ENCODE data around the gene C10orf90. TPM values are rescaled to one million over a fixed set of nuclear protein-coding genes. Genes with fewer than 3 reads are reported as not detected.

The C10orf90 gene
- total RNA-seq, 1 experiment from 2014 or later: 0.62 TPM

DNA sequence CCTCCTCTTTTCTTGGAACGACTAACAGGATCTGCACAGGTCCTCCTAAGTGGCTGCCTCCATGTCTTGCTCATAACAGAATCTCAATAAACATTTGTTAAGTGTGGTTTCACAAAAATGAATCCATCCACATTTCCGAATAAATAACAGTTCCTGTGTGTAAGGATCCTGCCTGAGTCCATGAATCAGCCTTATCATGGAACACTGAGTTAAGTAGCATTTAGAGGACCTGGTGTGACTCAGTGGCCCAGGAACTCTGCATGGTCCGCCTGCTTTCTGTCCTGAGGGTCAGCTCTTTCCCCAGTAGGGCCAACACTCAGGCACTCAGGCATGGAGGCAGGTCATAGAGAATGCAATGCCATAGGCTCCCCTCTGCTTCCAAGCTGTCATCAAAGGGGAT, 15.8 kb upstream of the C10orf90 start:
- Histone ChIP-seq H3K36me3 (replicated peaks; ENCODE audit: control insufficient read depth, insufficient read depth, low read length) (no peaks in the 10 kb centered on the region), H3K27me3 (ENCODE audit: control insufficient read depth, insufficient read depth, low read length) (no peaks in the 10 kb centered on the region), H3K4me3 (ENCODE audit: insufficient read depth, low read depth, low read length) (no peak overlapping the region)
- no peak for DNase-seq

GRCh38 chr10:126685756-126686155, 15.3 kb upstream of the C10orf90 start:
- Histone ChIP-seq H3K36me3 (replicated peaks; ENCODE audit: control insufficient read depth, insufficient read depth, low read length) (no peaks in the 10 kb centered on the region), H3K27me3 (ENCODE audit: control insufficient read depth, insufficient read depth, low read length) (no peaks in the 10 kb centered on the region), H3K4me3 (ENCODE audit: insufficient read depth, low read depth, low read length) (no peak overlapping the region)
- no peak for DNase-seq

DNA sequence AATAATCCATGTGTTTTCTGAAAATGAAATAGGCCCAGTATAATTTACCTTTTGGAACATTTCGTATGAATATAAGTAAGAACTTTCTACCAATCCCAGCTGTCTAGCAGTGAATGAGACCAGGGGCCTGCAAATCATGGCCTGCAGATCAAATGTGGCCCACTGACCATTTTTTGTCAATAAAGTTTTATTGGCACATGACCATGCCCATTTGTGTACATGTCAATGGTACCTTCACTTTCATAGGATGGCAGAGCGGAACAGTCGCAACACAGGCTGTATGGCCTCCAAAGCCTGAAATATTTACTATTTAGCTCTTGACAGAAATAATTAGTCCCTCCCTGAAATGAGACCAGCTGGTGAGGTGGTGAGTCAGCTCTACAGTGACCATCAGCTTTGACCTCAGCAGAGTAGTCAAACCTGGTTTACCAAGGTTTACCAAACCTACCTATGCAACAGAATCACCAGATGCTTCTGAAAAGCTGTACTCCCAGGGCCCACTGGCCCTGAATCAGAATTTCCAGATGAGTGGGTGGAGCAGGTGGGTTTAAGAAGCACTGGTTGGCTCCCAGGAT, 13.8 kb upstream of the C10orf90 start:
- DNase-seq: no peak
- H3K4me3 ChIP-seq (ENCODE audit: insufficient read depth, low read depth, low read length): no peak overlapping the region
- no peaks in the 10 kb centered on the region for H3K27me3 ChIP-seq (ENCODE audit: control insufficient read depth, insufficient read depth, low read length)

DNA sequence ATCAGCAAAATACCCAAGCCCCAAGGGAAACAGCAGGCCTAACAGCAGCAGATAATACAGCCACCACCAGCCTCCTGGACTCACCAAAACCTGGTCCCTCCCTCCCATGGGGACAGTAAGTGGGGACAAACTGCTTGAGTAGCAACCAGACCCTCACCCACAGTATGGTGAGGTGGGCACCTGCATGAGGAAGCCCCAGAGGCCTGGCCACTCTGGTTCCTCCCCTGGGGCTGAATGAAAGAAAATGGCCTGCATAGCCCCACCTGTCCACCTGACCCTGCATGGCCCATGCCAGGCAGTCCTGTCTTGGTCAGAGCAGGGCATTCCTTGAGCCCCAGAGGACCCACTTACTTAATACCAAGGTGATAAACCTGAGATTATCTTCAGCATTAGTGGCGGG, 13.0 kb upstream of the C10orf90 start:
- H3K36me3 ChIP-seq (replicated peaks; ENCODE audit: control insufficient read depth, insufficient read depth, low read length): no peaks in the 10 kb centered on the region
- no peak overlapping the region for H3K4me3 ChIP-seq (ENCODE audit: insufficient read depth, low read depth, low read length)
- no peaks in the 10 kb centered on the region for H3K27me3 ChIP-seq (ENCODE audit: control insufficient read depth, insufficient read depth, low read length)
- DNase-seq: no peak

More for the DNA sequence above, 13.8 kb upstream of the C10orf90 start:
- H3K36me3 ChIP-seq (replicated peaks; ENCODE audit: control insufficient read depth, insufficient read depth, low read length): no peaks in the 10 kb centered on the region

DNA sequence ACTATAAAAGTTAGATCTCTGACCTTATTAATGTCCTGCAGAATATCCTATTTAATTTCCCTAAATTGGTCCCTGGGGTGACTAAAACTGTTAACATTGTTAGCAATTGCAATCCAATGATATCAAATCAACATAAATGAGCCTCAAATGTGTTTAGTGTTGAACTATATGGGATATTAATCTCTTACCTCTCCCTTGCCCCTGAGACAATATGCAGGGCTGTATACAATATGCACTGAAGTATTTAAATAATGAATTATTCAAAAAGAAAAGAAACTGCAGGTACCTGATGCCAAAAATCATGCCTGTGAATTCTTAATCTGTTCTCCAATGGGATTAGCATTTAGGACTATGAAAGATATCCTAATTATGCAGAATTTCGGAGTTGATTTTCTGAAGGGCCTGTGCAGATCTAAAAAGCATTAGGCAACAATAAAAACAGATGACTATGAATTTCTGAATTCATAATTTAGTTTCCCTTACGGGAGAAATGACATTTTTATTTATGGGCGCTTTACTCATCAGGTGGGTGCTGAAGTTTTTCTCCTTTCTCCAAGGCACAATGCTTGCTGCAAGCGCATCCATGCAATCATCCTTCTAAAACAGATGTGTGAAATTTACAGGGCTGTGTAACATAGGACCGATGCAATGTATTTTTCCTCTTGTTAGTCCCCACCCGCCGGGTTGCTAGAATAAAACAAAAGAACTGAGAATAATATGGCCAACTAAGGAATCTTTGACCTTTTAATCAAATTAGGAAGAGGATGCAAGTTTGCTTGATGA, 5.4 kb upstream of the C10orf90 start:
- Histone ChIP-seq H3K4me3 (ENCODE audit: insufficient read depth, low read depth, low read length) (no peak overlapping the region), H3K36me3 (replicated peaks; ENCODE audit: control insufficient read depth, insufficient read depth, low read length) (no peaks in the 10 kb centered on the region), H3K27me3 (ENCODE audit: control insufficient read depth, insufficient read depth, low read length) (no peaks in the 10 kb centered on the region)
- DNase-seq: no peak

DNA sequence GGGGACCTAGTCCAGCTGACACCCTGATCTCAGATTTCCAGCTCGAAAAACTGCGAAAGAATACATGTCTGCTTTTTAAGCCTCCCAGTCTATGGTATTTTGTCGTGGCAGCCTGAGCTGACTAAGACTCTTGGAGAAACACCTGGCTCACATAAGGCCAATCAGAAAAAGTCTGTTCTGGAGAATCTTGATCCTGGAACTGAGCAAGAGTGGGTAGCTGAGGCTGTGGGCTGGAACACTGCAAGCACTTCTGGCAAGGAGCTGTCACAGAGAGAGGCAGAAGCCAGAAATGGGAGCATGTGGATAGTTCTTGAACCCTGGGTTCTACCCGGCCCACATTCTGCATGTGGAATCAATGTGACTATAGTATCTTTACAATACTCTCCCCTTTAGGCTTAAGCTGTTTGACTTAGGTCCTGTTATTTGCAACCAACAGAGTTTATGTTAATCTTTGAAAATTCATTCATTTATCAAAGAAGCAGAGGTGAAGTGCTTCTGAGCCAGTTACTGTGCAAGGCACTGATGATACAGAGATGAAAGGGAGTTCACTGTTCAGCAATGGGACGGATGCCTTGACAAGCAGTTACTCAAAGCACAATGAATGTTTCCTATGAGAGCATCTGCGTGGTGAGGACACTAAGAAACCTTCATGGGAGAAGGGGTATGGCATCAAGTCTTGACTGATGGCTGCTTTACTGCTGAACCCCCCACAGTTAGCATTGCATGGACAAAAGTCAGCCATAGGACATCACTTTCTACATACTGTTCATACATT, 4.4 kb upstream of the C10orf90 start:
- Histone ChIP-seq H3K4me3 (ENCODE audit: insufficient read depth, low read depth, low read length) (no peak overlapping the region), H3K36me3 (replicated peaks; ENCODE audit: control insufficient read depth, insufficient read depth, low read length) (no peaks in the 10 kb centered on the region), H3K27me3 (ENCODE audit: control insufficient read depth, insufficient read depth, low read length) (no peaks in the 10 kb centered on the region)
- DNase-seq: no peak

GRCh38 chr10:126673565-126673964, 3.1 kb upstream of the C10orf90 start:
- Histone ChIP-seq H3K36me3 (replicated peaks; ENCODE audit: control insufficient read depth, insufficient read depth, low read length) (no peaks in the 10 kb centered on the region), H3K27me3 (ENCODE audit: control insufficient read depth, insufficient read depth, low read length) (no peaks in the 10 kb centered on the region), H3K4me3 (ENCODE audit: insufficient read depth, low read depth, low read length) (no peak overlapping the region)
- no peak for DNase-seq

GRCh38 chr10:126671402-126671975, 996 bp upstream of the C10orf90 start:
- no peak overlapping the region for H3K4me3 ChIP-seq (ENCODE audit: insufficient read depth, low read depth, low read length)
- no peaks in the 10 kb centered on the region for H3K27me3 ChIP-seq (ENCODE audit: control insufficient read depth, insufficient read depth, low read length)
- DNase-seq: no peak
- H3K36me3 ChIP-seq (replicated peaks; ENCODE audit: control insufficient read depth, insufficient read depth, low read length): no peaks in the 10 kb centered on the region

- DNase-seq: no peak
- no peaks in the 10 kb centered on the region for H3K36me3 ChIP-seq (replicated peaks; ENCODE audit: control insufficient read depth, insufficient read depth, low read length)
- no peak overlapping the region for H3K4me3 ChIP-seq (ENCODE audit: insufficient read depth, low read depth, low read length)
- no peaks in the 10 kb centered on the region; the same call in 1 of the 2 replicates for H3K27me3 ChIP-seq (ENCODE audit: control insufficient read depth, insufficient read depth, low read length)
Observed at GRCh38 chr10:126670895-126671261, 385 bp upstream of the C10orf90 start.

DNA sequence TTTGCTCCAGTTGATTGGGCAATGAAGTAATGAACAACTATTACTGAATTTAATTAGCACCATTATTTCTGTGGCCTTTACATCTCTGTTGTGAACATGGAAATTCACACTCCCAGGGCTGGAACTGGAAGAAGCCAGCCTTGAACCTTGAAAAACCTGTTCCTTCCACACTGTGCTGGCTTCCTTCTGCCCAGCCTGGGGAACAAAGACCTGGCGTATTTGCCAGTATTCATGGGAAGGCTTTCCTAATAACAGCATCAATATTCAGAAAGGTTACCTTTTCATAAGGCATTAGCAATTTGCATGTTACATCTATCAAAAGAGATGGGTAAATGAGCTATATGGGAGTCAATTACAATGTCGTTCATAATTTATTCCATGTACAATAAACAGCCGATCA, 1.3 kb downstream of the C10orf90 start:
- Histone ChIP-seq H3K36me3 (replicated peaks; ENCODE audit: control insufficient read depth, insufficient read depth, low read length) (no peaks in the 10 kb centered on the region), H3K4me3 (ENCODE audit: insufficient read depth, low read depth, low read length) (no peak overlapping the region), H3K27me3 (ENCODE audit: control insufficient read depth, insufficient read depth, low read length) (no peaks in the 10 kb centered on the region; the same call in 1 of the 2 replicates)
- no peak for DNase-seq

GRCh38 chr10:126668505-126668904, 2.0 kb downstream of the C10orf90 start:
- no peaks in the 10 kb centered on the region for H3K36me3 ChIP-seq (replicated peaks; ENCODE audit: control insufficient read depth, insufficient read depth, low read length)
- no peak for DNase-seq
- H3K4me3 ChIP-seq (ENCODE audit: insufficient read depth, low read depth, low read length): no peak overlapping the region
- H3K27me3 ChIP-seq (ENCODE audit: control insufficient read depth, insufficient read depth, low read length): no peaks in the 10 kb centered on the region; the same call in 1 of the 2 replicates

- Histone ChIP-seq H3K4me3 (ENCODE audit: insufficient read depth, low read depth, low read length) (no peak overlapping the region), H3K27me3 (ENCODE audit: control insufficient read depth, insufficient read depth, low read length) (no peaks in the 10 kb centered on the region; the same call in 1 of the 2 replicates), H3K36me3 (replicated peaks; ENCODE audit: control insufficient read depth, insufficient read depth, low read length) (no peaks in the 10 kb centered on the region)
- DNase-seq: no peak
Observed at GRCh38 chr10:126667568-126667967, 2.9 kb downstream of the C10orf90 start.

DNA sequence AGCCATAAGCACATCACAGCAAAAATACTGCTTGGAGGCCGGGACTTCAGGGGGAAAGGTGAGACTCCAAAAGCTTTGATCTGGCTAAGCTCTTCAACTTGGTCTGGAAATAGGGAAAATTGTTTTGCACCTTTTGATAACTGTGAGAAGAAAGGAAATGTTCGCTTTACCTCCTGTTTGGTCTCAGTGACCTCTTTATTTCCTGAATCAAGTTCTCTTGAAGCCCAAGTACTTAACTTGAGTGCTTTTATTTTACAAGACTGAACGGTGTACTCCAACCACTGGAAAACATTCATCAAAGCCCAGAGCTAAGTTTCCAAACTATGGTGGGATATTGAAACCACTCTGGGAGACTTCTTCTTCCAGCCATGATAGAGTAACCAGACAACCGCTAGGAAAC, 5.3 kb downstream of the C10orf90 start:
- Histone ChIP-seq H3K4me3 (ENCODE audit: insufficient read depth, low read depth, low read length) (no peak overlapping the region), H3K27me3 (ENCODE audit: control insufficient read depth, insufficient read depth, low read length) (no peaks in the 10 kb centered on the region; the same call in 1 of the 2 replicates)

DNA sequence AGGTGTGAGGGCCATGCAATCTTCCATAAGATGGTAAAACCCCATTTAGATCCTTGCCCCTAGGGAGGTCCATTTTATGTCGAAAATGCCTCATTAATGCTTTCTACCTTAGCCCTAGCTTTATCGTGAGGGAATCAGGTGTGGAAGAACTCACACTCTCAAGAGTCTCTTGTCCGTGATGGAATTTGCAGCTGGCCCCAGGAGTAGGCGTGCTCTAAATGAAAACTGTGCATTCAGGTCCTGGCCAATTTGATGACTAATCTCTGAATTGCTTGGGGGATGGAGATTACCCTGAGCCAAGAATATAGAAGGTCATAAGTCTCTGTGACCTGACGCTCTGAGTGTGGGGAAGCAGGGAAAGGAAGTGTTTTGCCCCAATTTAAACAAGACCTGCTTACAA, 6.6 kb downstream of the C10orf90 start:
- no peak for DNase-seq
- Histone ChIP-seq H3K36me3 (replicated peaks; ENCODE audit: control insufficient read depth, insufficient read depth, low read length) (no peaks in the 10 kb centered on the region), H3K4me3 (ENCODE audit: insufficient read depth, low read depth, low read length) (no peak overlapping the region), H3K27me3 (ENCODE audit: control insufficient read depth, insufficient read depth, low read length) (no peaks in the 10 kb centered on the region; the same call in 1 of the 2 replicates)

More for the DNA sequence above, 5.3 kb downstream of the C10orf90 start:
- DNase-seq: no peak
- H3K36me3 ChIP-seq (replicated peaks; ENCODE audit: control insufficient read depth, insufficient read depth, low read length): no peaks in the 10 kb centered on the region

Data from H7 (cell line).